OCI-LY3 (cell line): Measurements from ENCODE around the gene MYD88.

Source experiments
- CTCF ChIP-seq: fragments of 200-600, 300-600 bp; sonication (generic); IDR thresholded peaks from 2 replicates; pipeline ENCODE4 v1.5.1; 2014; ENCODE audit warnings: antibody characterized with exemption, low read length, low read depth
- EZH2phosphoT487 ChIP-seq: fragments of 200-600 bp; shearing (Covaris generic); IDR thresholded peaks from 2 replicates; pipeline ENCODE4 v1.6.1; 2018; ENCODE audit warnings: antibody characterized with exemption, mixed run types, low read depth

GRCh38 chr3:38121832-38122461 is 16.5 kb upstream of the MYD88 start:
- no peak for TF ChIP-seq CTCF
- no peak for TF ChIP-seq EZH2phosphoT487
